ENCODE measurements around the gene SGTA.

Gene SGTA

GRCh38 chr19:2782936-2783780, at the start of gene SGTA:
SGTA (minus strand) TSS chr19:2783273; CDS start chr19:2769068, 14,205 bp downstream.
- TF ChIP-seq POLR2A (IDR thresholded peaks at IDR 0.05; ENCODE audit: low read length) (peak; percentile 85), GATA1 (IDR thresholded peaks at IDR 0.05; ENCODE audit: low read depth, low read length) (no peak)
- DNase-seq = peak; percentile 99

- TF ChIP-seq GATA1 (IDR thresholded peaks at IDR 0.05; ENCODE audit: low read depth, low read length) = no peak
- no peak for TF ChIP-seq POLR2A (IDR thresholded peaks at IDR 0.05; ENCODE audit: low read length)
- DNase-seq = no peak
Observed at GRCh38 chr19:2827840-2828489, 44.9 kb upstream of the SGTA start.

- TF ChIP-seq GATA1 (IDR thresholded peaks at IDR 0.05; ENCODE audit: low read depth, low read length) = no peak
- no peak for TF ChIP-seq POLR2A (IDR thresholded peaks at IDR 0.05; ENCODE audit: low read length)
- no peak for DNase-seq
Observed at GRCh38 chr19:2827022-2827421, 43.9 kb upstream of the SGTA start.

- TF ChIP-seq GATA1 (IDR thresholded peaks at IDR 0.05; ENCODE audit: low read depth, low read length) (no peak), POLR2A (IDR thresholded peaks at IDR 0.05; ENCODE audit: low read length) (no peak)
- DNase-seq = no peak
Observed at GRCh38 chr19:2824129-2824528, 41.1 kb upstream of the SGTA start.

GRCh38 chr19:2823646-2824045, 40.6 kb upstream of the SGTA start:
- TF ChIP-seq POLR2A (IDR thresholded peaks at IDR 0.05; ENCODE audit: low read length) = no peak
- TF ChIP-seq GATA1 (IDR thresholded peaks at IDR 0.05; ENCODE audit: low read depth, low read length) = no peak
- DNase-seq = no peak

- TF ChIP-seq POLR2A (IDR thresholded peaks at IDR 0.05; ENCODE audit: low read length) = no peak
- TF ChIP-seq GATA1 (IDR thresholded peaks at IDR 0.05; ENCODE audit: low read depth, low read length) = no peak
- no peak for DNase-seq
Observed at GRCh38 chr19:2822846-2823245, 39.8 kb upstream of the SGTA start.

- TF ChIP-seq GATA1 (IDR thresholded peaks at IDR 0.05; ENCODE audit: low read depth, low read length) = no peak
- no peak for TF ChIP-seq POLR2A (IDR thresholded peaks at IDR 0.05; ENCODE audit: low read length)
- DNase-seq = peak in 1 of 2 experiments; percentile 49
Observed at GRCh38 chr19:2820112-2820702, 37.1 kb upstream of the SGTA start.

GRCh38 chr19:2819540-2820111, 36.6 kb upstream of the SGTA start, which contains the start of gene ZNF554:
ZNF554 (plus strand) TSS chr19:2819868; CDS start chr19:2820072, 204 bp downstream.
- peak; percentile 97 to 98 for DNase-seq
- TF ChIP-seq POLR2A (IDR thresholded peaks at IDR 0.05; ENCODE audit: low read length) = peak; percentile 22
- no peak for TF ChIP-seq GATA1 (IDR thresholded peaks at IDR 0.05; ENCODE audit: low read depth, low read length)

- peak; percentile 16 to 22 for DNase-seq
Observed at GRCh38 chr19:2817237-2817829, 34.3 kb upstream of the SGTA start.

- DNase-seq = no peak
- no peak for TF ChIP-seq POLR2A (IDR thresholded peaks at IDR 0.05; ENCODE audit: low read length)
- TF ChIP-seq GATA1 (IDR thresholded peaks at IDR 0.05; ENCODE audit: low read depth, low read length) = no peak
Observed at GRCh38 chr19:2816641-2817040, 33.6 kb upstream of the SGTA start.

GRCh38 chr19:2815923-2816322, 32.9 kb upstream of the SGTA start:
- DNase-seq = no peak
- TF ChIP-seq GATA1 (IDR thresholded peaks at IDR 0.05; ENCODE audit: low read depth, low read length) (no peak), POLR2A (IDR thresholded peaks at IDR 0.05; ENCODE audit: low read length) (no peak)

GRCh38 chr19:2815191-2815614, 32.1 kb upstream of the SGTA start:
- DNase-seq = no peak

GRCh38 chr19:2814426-2814825, 31.4 kb upstream of the SGTA start:
- no peak for TF ChIP-seq POLR2A (IDR thresholded peaks at IDR 0.05; ENCODE audit: low read length)
- no peak for DNase-seq

More at GRCh38 chr19:2815191-2815614, 32.1 kb upstream of the SGTA start:
- no peak for TF ChIP-seq GATA1 (IDR thresholded peaks at IDR 0.05; ENCODE audit: low read depth, low read length)
- no peak for TF ChIP-seq POLR2A (IDR thresholded peaks at IDR 0.05; ENCODE audit: low read length)

Data from erythroblast (primary cell).